Inflammatory macrophage treated with lipopolysaccharide for 4 hours (primary cell): ENCODE results near the gene AFF2.

Source experiments
- DNase-seq: peaks from one replicate; pipeline ENCODE4 v3.0.0-alpha.2; 2020

The AFF2 gene

GRCh38 chrX:149036086-149036485 is 535.7 kb downstream of the AFF2 start:
- no peak for DNase-seq

GRCh38 chrX:149037281-149037870 is 537.0 kb downstream of the AFF2 start:
- DNase-seq, result peak; percentile 40

- no peak for DNase-seq
Observed at GRCh38 chrX:149039057-149039456, 538.6 kb downstream of the AFF2 start.

- no peak for DNase-seq
Observed at GRCh38 chrX:149040873-149041535, 540.6 kb downstream of the AFF2 start.

- no peak for DNase-seq
Observed at GRCh38 chrX:149043401-149043800, 543.0 kb downstream of the AFF2 start.

GRCh38 chrX:149044471-149044870 is 544.1 kb downstream of the AFF2 start:
- no peak for DNase-seq

- DNase-seq, result no peak
Observed at GRCh38 chrX:149045645-149046210, 545.3 kb downstream of the AFF2 start.
